DOHH2 (cell line): ENCODE measurements around the gene GGN.

Experiments used
- H3F3A ChIP-seq: fragments of 200-600 bp; sonication (generic), shearing (Covaris generic); 2 replicates; pipeline ENCODE4 v1.6.0; 2016; ENCODE audit warnings: antibody characterized with exemption, mild to moderate bottlenecking; ENCODE audit not compliant: control insufficient read depth, insufficient read depth
- H3K27ac ChIP-seq: fragments of 200-600 bp; sonication (generic); 2 replicates; pipeline ENCODE4 v1.5.1; 2014; ENCODE audit warnings: low read depth, mild to moderate bottlenecking, low read length, moderate library complexity
- H3K27me3 ChIP-seq: fragments of 200-600 bp; sonication (generic); 2 replicates; pipeline ENCODE4 v1.6.1; 2014; ENCODE audit warnings: mild to moderate bottlenecking, low read length, mixed read lengths; ENCODE audit not compliant: control insufficient read depth
- H3K36me3 ChIP-seq: fragments of 200-600 bp; sonication (generic); 2 replicates; pipeline ENCODE4 v1.6.1; 2014; ENCODE audit warnings: mild to moderate bottlenecking, low read length, moderate library complexity, mixed read lengths; ENCODE audit not compliant: control insufficient read depth
- H3K4me1 ChIP-seq: fragments of 200-600 bp; sonication (generic); 2 replicates; pipeline ENCODE4 v1.6.1; 2014; ENCODE audit warnings: mild to moderate bottlenecking, low read length, mixed read lengths; ENCODE audit not compliant: control insufficient read depth
- H3K4me2 ChIP-seq: fragments of 200-600 bp; sonication (generic); 2 replicates; pipeline ENCODE4 v1.6.0; 2014; ENCODE audit warnings: mild to moderate bottlenecking, low read length, moderate library complexity
- H3K4me3 ChIP-seq: fragments of 200-600 bp; sonication (generic); 2 replicates; pipeline ENCODE4 v1.5.1; 2014; ENCODE audit warnings: mild to moderate bottlenecking, low read length, mixed read lengths
- H3K79me2 ChIP-seq: fragments of 200-600 bp; sonication (generic); 2 replicates; pipeline ENCODE4 v1.6.1; 2014; ENCODE audit warnings: mild to moderate bottlenecking, low read length, mixed read lengths; ENCODE audit not compliant: control insufficient read depth
- H3K9me2 ChIP-seq: fragments of 200-600 bp; sonication (generic); replicated peaks from 2 replicates; pipeline ENCODE4 v1.6.1; 2014; ENCODE audit warnings: mild to moderate bottlenecking, low read length, mixed read lengths; ENCODE audit not compliant: control insufficient read depth
- H3K9me3 ChIP-seq: fragments of 200-600 bp; sonication (generic); 2 replicates; pipeline ENCODE4 v1.6.1; 2014; ENCODE audit warnings: antibody characterized with exemption, low read length, mixed read lengths; ENCODE audit not compliant: control insufficient read depth, insufficient read depth
- H4K20me1 ChIP-seq: fragments of 200-600 bp; sonication (generic); 2 replicates; pipeline ENCODE4 v1.6.0; 2014; ENCODE audit warnings: low read depth, mild to moderate bottlenecking, antibody characterized with exemption, low read length, moderate library complexity; ENCODE audit not compliant: control insufficient read depth, insufficient read depth
- CTCF ChIP-seq: fragments of 200-600 bp; sonication (generic); IDR thresholded peaks from one replicate; pipeline ENCODE4 v1.5.1; 2014; ENCODE audit warnings: antibody characterized with exemption, mild to moderate bottlenecking, low read depth, low read length; ENCODE audit not compliant: poor library complexity, severe bottlenecking
- EZH2phosphoT487 ChIP-seq: fragments of 200-600 bp; sonication (generic); IDR thresholded peaks from 2 replicates; pipeline ENCODE4 v1.6.1; 2017; ENCODE audit warnings: borderline replicate concordance, mild to moderate bottlenecking, antibody characterized with exemption, low read length, moderate library complexity, mixed read lengths

Gene GGN

GRCh38 chr19:38376576-38376975 is 11.3 kb downstream of the GGN start:
- H4K20me1 ChIP-seq: no peaks in the 10 kb centered on the region; the same call in 1 of the 2 replicates
- no peak overlapping the region for H3K27ac ChIP-seq
- H3K9me2 ChIP-seq: no peaks in the 10 kb centered on the region
- TF ChIP-seq EZH2phosphoT487: no peak
- no peak for TF ChIP-seq CTCF
- H3K4me1 ChIP-seq: peaks cover 18% of the 10 kb centered on the region
- peaks cover 42% of the 10 kb centered on the region for H3K79me2 ChIP-seq
- peaks cover 47% of the 10 kb centered on the region for H3K36me3 ChIP-seq
- no peak overlapping the region for H3K4me3 ChIP-seq
- H3K4me2 ChIP-seq: peak overlapping the region; percentile 85; the same call in 1 of the 2 replicates
- H3K27me3 ChIP-seq: no peaks in the 10 kb centered on the region; the same call in 1 of the 2 replicates
- no peaks in the 10 kb centered on the region for H3F3A ChIP-seq
- H3K9me3 ChIP-seq: no peaks in the 10 kb centered on the region

- Histone ChIP-seq H4K20me1 (no peaks in the 10 kb centered on the region; the same call in 1 of the 2 replicates), H3K27me3 (no peaks in the 10 kb centered on the region; the same call in none of the 2 replicates), H3K36me3 (peaks cover 39% of the 10 kb centered on the region), H3K27ac (no peak overlapping the region), H3K4me1 (peaks cover 18% of the 10 kb centered on the region), H3K9me2 (no peaks in the 10 kb centered on the region), H3F3A (no peaks in the 10 kb centered on the region), H3K79me2 (peaks cover 42% of the 10 kb centered on the region), H3K4me2 (peak overlapping the region; percentile 85), H3K4me3 (peak overlapping the region; percentile 96), H3K9me3 (no peaks in the 10 kb centered on the region)
- TF ChIP-seq CTCF: no peak
- TF ChIP-seq EZH2phosphoT487: no peak
These were observed 12.1 kb downstream of the GGN start for GRCh38 chr19:38375748-38376147.

GRCh38 chr19:38375098-38375493 is 12.7 kb downstream of the GGN start:
- Histone ChIP-seq H3K9me2 (no peaks in the 10 kb centered on the region), H3K4me1 (peaks cover 18% of the 10 kb centered on the region), H3F3A (no peaks in the 10 kb centered on the region), H4K20me1 (no peaks in the 10 kb centered on the region; the same call in 1 of the 2 replicates), H3K4me3 (peak overlapping the region; percentile 96), H3K4me2 (peak overlapping the region; percentile 85), H3K79me2 (peaks cover 42% of the 10 kb centered on the region), H3K36me3 (peaks cover 34% of the 10 kb centered on the region), H3K27me3 (no peaks in the 10 kb centered on the region; the same call in none of the 2 replicates), H3K27ac (peak overlapping the region; percentile 56), H3K9me3 (no peaks in the 10 kb centered on the region)
- TF ChIP-seq EZH2phosphoT487 (no peak), CTCF (no peak)
